Fibroblast of skin of back (primary cell): ENCODE results near the gene ISCA2.
"Not testable (repeated sequence)": the region's sequence is repeated elsewhere in the genome, so short reads cannot be mapped to it uniquely, and the experiment has no call there.

Source experiments
- DNase-seq: peaks from one replicate; pipeline ENCODE4 v3.0.0-alpha.2; 2013

The ISCA2 gene

GRCh38 chr14:74531006-74531405 lies 37.4 kb downstream of the ISCA2 start:
- no peak for DNase-seq

- peak; percentile 46 for DNase-seq
Observed at GRCh38 chr14:74531467-74531866, 37.9 kb downstream of the ISCA2 start.

- DNase-seq: no peak
Observed at GRCh38 chr14:74532246-74532645, 38.7 kb downstream of the ISCA2 start.

- DNase-seq: no peak
Observed at GRCh38 chr14:74533576-74533975, 40.0 kb downstream of the ISCA2 start.

- no peak for DNase-seq
Observed at GRCh38 chr14:74535756-74536325, 42.3 kb downstream of the ISCA2 start.

- DNase-seq: not testable (repeated sequence)
Observed at GRCh38 chr14:74536336-74536735, 42.8 kb downstream of the ISCA2 start.

- no peak for DNase-seq
Observed at GRCh38 chr14:74538411-74539391, 45.1 kb downstream of the ISCA2 start.

GRCh38 chr14:74539503-74539902 lies 45.9 kb downstream of the ISCA2 start:
- DNase-seq: no peak

GRCh38 chr14:74541225-74541624 lies 47.7 kb downstream of the ISCA2 start:
- DNase-seq: no peak

- no peak for DNase-seq
Observed at GRCh38 chr14:74542056-74542685, 48.6 kb downstream of the ISCA2 start.

- DNase-seq: no peak
Observed at GRCh38 chr14:74543771-74544438, 50.3 kb downstream of the ISCA2 start.

GRCh38 chr14:74545386-74545785 lies 51.8 kb downstream of the ISCA2 start:
- DNase-seq: no peak

GRCh38 chr14:74546416-74546815 lies 52.9 kb downstream of the ISCA2 start:
- peak; percentile 57 for DNase-seq
